ENCODE data around the gene OR2V1.

OR2V1 gene

DNA sequence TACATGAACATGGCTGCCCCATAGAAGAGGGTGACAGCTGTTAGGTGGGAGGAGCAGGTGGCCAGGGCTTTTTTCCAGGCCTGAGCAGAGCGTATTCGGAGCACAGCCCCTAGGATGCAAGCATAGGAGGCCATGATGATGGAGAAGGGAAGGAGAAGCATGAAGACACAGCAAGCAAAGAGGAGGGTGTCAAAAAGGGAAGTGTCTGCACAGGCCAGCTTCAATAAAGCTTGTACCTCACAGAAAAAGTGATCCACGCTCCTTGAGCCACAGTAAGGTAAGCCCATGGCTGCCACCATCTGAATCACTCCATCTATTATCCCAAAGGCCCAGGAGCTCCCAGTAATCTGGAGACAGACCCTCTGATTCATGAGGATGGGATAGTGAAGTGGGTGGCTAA lies 6.4 kb downstream of the OR2V1 start:
- no peak for DNase-seq (ENCODE audit: low read depth)
- H3K4me3 ChIP-seq (replicated peaks; ENCODE audit: low read depth, low read length), result no peak overlapping the region
- TF ChIP-seq, protein P1, sequence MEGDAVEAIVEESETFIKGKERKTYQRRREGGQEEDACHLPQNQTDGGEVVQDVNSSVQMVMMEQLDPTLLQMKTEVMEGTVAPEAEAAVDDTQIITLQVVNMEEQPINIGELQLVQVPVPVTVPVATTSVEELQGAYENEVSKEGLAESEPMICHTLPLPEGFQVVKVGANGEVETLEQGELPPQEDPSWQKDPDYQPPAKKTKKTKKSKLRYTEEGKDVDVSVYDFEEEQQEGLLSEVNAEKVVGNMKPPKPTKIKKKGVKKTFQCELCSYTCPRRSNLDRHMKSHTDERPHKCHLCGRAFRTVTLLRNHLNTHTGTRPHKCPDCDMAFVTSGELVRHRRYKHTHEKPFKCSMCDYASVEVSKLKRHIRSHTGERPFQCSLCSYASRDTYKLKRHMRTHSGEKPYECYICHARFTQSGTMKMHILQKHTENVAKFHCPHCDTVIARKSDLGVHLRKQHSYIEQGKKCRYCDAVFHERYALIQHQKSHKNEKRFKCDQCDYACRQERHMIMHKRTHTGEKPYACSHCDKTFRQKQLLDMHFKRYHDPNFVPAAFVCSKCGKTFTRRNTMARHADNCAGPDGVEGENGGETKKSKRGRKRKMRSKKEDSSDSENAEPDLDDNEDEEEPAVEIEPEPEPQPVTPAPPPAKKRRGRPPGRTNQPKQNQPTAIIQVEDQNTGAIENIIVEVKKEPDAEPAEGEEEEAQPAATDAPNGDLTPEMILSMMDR (IDR thresholded peaks at IDR 0.05; ENCODE audit: low read length, missing control alignments), result no peak

DNA sequence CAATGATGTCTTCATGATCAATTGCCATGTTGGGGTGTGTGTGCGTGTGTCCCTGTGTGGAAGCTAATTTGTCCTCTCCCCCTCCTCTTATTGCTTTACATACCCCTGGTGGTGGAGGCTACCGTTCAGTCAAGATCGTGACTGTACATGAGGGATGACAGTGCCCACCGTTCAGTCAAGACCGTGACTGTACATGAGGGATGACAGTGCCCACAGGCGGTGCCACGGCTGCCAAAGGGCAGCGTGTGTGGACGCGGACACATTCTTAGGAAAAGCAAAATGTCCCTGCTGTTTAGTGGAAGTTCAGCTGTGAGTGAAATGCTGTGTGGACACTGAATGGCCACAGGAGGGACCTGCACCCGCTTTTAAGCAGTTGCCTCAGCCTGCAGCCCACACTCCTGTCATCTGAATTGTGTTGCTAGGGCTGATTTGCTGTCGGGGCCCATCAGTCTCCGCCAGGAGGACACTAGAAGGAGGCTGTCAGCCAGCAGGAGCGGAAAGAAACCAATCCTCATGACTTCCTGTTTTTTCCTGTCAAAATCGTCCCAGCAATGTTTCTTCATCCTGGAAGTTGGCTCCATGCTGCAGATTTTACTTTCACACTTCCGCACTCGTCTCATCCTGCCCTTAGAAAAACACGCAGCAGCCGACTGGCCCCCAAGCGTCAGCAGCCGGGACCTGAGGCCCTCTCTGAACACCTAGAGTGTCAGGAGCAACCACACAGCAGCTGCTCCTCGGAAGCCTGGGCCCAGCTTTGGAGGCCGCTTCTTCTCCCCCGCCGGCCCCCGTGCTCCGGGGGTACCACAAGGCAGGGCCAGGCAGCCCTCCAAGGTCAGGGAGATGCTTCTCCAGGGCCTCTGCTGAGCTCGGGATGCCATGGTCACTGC lies 9.1 kb downstream of the OR2V1 start:
- TF ChIP-seq, protein P1 (IDR thresholded peaks at IDR 0.05; ENCODE audit: low read length, missing control alignments), result no peak
- no peak overlapping the region for H3K4me3 ChIP-seq (replicated peaks; ENCODE audit: low read depth, low read length)
- DNase-seq (ENCODE audit: low read depth), result no peak

DNA sequence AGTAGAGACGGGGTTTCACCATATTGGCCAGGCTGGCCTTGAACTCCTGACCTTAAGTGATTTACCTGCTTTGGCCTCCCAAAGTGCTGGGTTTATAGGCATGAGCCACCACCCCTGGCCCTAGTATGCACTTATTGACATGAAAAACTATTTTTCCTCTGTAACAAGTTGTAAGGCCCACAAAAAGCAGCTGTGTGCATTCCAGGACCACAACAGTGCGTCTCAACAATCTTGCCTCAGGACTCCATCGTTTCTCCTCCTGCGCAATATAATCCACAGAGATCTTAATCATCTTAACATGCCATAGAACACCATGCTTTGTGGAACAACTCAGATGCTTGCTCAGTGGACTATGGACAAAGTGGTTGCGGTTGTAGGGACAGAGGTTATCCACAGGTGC lies 10.2 kb downstream of the OR2V1 start:
- H3K4me3 ChIP-seq (replicated peaks; ENCODE audit: low read depth, low read length), result no peak overlapping the region
- DNase-seq (ENCODE audit: low read depth), result no peak
- TF ChIP-seq, protein P1 (IDR thresholded peaks at IDR 0.05; ENCODE audit: low read length, missing control alignments), result no peak

DNA sequence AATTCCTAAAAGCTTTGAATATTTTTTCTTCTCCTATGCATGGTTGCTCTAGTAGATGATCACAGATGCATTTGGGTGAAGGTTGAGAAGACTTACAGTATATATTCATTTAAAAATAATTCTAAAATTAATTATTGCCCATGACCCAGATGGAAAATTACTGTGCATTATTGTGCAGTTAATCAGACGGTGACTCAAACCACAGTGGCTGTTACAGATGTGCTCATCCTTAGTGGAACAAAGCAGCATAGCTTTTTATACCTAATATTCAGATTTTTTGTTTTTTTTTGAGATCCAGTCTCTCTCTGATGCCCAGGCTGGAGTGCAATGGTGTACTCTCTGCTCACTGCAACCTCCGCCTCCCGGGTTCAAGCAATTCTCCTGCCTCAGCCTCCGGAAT lies 10.7 kb downstream of the OR2V1 start:
- H3K4me3 ChIP-seq (replicated peaks; ENCODE audit: low read depth, low read length), result no peak overlapping the region
- TF ChIP-seq, protein P1 (IDR thresholded peaks at IDR 0.05; ENCODE audit: low read length, missing control alignments), result no peak
- DNase-seq (ENCODE audit: low read depth), result no peak

DNA sequence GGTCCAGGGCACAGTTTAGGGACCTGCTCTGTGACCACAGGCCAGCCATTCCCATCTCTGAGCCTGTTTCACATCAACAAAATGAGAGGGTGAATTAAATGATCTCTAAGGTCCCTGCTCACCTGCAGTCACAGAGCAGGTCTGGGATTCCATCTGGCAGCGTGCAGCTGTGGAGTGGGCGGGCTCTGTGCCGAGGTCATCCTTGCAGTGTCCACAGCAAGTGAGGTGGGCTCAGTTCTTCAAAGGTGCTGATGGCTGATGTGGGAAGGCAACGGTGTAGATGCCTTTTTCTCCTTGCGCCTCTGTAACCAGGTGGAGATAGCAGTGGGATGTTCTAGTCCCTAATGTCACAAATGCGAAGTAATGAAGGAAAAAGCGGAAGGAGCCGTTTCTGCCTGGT lies 11.9 kb downstream of the OR2V1 start:
- TF ChIP-seq, protein P1 (IDR thresholded peaks at IDR 0.05; ENCODE audit: low read length, missing control alignments), result no peak
- DNase-seq (ENCODE audit: low read depth), result no peak
- no peak overlapping the region for H3K4me3 ChIP-seq (replicated peaks; ENCODE audit: low read depth, low read length)

DNA sequence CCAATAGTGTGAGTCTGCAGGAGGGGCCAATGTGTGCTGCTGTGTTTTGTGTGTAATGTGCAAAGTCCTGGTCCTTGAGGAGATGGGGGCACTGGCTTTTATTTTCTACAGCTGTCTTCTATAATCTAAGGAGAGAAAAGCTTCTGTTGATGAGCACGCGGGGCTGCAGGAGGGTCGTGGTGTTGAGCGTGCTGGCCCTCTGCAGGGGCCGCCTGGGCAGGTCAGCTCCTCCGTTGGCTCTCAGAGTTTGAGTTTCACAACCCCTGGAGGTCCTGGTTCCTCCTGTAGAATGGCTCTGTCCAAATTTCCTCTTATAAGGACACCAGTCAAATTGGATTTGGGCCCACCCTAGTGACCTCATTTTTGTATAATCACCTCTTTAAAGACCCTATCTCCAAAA lies 12.6 kb downstream of the OR2V1 start:
- TF ChIP-seq, protein P1 (IDR thresholded peaks at IDR 0.05; ENCODE audit: low read length, missing control alignments), result no peak
- no peak for DNase-seq (ENCODE audit: low read depth)
- no peak overlapping the region for H3K4me3 ChIP-seq (replicated peaks; ENCODE audit: low read depth, low read length)
